UCSD-AML1 (cell line): ENCODE data around the gene HPCAL1.
"Not testable (repeated sequence)": the region's sequence is repeated elsewhere in the genome, so short reads cannot be mapped to it uniquely, and the experiment has no call there.

ENCODE experiments used
- DNase-seq: peaks from one replicate; lab custom pipeline; 2025; ENCODE audit not compliant: unreplicated experiment; lab: John Stamatoyannopoulos, UW

HPCAL1 gene

DNA sequence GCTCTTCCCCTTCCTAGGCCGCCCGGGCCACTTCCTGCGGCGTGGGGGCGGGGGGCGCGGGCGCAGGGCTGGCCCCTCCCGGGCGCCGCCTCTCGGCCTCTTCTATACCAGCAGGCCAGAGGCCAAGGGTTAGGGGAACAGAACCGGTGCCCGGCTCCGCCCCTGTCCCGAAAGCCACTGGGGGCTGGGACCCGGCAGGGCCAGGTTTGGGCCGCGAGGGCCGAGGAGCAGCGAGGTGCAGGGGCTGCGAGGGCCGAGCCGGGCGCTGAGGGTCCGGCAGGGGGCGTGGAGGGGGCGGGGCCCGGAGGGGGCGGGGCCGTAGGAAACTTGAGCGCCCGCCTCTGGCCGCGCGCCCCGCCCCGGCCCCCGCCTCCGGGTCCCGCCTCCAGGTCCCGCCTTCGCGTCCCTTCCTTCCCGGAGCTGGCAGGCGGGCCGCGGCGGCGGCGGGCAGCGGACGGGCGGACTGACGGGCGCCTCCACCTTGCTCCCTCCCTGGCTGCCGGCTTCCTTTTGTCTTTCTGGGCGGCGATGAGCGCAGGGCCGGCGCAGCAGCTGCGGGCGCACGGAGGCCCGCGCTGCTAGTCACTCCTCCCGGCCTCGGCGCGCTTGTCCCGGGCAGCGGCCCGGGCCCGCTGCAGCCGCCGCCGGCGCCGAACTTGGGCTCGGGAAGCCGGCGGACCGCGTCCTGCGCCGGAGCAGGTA lies at the start of gene HPCAL1:
Gene HPCAL1, plus strand, starts transcription at position 426 of the 702 bp plus-strand sequence. CDS start 116,854 bp downstream, outside the sequence.
- DNase-seq, result peak; percentile 97

DNA sequence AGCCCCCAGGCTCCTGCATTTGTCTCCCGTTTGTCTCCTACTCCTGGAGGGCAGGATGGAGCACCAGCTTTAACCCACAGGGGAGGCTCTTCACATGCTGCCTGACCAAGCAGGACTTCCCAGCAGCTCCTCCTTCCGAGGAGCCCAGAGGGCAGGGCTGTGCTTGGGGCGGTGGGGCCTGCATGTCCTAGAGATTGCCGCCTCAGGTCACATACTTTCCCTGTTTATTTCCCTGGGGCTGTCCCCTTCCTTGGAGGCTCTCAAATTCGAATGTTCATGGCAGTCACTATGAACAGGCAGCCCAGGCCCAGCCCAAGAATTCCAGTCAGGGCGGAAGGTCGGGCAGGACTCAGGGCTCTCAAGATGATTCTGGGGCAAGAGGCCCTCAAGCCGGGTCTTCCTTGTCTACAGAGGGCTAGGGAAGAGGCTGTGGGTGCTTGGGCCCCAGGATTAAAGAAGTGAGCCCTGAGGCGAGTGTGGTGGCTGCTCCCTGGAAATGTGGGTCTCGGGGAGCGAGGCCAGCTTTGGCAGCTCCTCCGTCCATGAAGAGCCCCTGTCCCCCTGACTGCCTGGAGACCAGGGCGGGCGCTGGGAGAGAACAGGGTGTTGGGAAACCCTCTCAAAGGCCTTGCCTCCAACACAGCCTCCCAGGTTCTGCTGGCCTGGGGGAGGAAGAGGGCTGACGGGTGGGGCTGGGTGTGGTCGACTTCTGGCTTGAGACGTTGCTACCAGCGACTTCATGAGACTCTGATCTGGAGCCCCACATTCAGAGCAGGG lies 48.9 kb upstream of the HPCAL1 start:
- DNase-seq, result no peak

DNA sequence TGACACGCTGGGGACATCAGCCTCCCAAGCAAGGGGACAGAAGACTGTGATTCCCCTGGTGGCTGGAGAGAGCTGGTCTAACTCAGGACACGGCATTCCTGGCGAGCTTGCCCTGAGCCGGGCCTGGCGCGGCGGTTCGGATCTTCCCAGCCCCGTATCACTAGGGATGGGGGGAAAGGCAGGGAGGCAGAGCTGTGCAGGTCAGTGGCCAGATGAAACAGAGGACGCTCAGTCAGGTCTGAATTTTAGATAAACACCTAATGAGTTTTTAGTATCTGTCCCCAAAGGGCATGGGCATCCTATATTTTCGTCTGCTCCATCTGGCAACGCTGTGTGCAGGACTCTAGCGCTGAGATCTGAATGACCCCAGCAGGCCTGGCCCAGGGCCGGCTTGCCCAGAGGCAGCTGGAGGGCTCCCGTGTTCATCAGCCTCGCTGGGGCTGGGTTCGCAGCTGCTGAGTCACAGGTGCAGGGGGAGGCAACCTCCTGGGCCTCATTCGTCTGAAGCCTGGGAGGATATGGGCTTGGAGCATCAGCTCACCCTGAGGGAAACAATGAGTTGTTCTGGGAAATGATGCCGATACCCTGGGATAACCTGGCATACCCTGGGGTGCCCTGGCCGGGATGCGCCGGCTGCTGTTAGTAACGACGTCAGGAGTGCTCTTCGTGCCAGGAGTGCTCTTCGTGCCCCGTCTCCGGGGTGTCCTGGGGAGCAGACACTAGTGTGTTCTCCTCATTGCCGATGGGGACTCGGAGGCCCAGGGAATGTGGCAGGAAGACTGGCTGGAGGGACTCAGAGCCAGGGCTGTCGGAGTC lies 48.1 kb upstream of the HPCAL1 start:
- no peak for DNase-seq

DNA sequence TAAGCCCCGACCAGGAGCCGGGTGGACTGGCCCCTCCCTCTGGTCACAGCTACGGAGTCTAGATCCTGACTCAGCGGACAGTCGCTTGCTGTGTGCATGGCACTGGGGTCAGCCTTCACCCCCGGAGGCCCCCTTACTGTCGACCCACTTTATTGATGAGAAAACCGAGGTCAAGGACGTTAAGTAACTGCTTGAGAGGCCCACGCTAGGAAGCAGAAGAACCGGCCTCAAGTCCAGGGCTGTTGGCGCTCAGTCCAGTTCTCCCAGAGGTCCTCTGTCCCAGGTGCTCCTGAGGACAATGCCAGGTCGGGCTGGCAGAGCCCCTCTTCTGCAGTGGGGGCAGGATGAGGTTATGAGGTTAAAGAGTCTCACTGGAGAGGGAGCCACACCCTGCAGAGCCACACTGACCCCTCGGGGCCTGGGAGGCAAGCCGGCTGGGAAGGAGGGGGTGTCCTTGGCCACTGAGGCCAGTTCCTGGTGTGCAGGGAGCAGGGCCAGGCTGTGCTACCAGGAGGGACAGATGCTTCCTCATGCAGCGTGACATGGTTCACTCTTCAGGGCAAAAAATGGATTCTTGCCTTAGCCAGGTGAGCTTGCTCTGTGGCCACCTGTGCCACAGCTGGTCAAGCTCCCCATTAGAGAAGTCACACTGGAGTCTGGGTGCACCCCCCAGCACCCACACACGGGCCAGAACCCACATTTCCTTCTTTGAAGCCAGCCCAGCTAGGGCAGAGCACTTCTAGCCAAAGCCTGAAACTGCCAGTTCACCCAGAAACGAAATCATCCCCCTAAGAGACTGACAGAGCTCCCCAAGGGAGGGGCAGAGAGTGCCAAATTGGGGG lies 47.3 kb upstream of the HPCAL1 start:
- no peak for DNase-seq

DNA sequence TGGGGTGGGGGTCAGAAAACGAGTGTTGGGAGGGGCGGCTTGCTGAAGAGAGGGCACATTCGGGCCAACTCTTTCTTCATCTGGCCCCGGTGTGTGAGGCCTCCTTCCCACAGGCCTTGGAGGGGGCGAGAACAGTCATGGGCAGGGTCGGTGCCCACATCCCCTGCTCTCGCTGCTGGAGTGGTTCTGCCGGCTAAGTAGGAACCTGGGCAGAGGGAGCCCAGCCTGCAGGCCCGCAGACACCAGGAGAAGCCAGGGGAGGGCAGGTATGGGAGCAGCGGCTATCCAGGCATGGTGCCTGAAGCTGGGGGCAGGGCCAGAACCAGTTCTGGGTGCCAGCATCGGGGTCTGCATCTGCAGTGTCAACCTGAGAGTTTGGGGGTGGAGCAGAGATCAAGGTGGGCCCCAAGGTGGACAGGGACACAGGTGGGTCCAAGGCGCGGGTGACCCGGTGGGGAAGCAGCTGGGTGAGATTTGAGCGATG lies 46.6 kb upstream of the HPCAL1 start:
- DNase-seq, result no peak

DNA sequence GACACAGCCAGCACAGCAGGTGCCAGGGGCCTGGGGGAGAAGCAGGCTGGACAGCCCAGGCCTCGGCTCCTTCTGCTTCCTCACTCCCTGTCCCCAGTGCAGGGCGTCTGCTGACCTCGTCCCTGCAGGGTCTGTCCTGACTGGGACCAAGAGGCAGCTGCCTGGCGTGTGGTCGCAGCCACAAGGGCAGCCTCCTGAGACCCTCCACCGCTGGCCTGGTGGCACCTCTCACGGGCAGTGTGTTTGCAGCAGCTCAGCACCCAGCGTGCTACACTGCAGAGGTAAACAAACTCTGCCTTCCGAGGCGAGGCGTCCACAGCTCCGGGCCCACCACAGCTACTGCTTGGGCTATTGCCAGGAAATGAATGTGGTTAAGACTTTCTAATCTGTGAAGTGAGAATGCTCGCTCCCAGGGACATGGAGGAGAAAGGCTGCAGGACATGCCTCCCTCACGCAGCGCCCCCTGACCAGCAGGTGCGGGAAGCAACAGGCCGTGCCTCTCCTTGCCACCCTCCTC lies 46.1 kb upstream of the HPCAL1 start:
- DNase-seq, result no peak

DNA sequence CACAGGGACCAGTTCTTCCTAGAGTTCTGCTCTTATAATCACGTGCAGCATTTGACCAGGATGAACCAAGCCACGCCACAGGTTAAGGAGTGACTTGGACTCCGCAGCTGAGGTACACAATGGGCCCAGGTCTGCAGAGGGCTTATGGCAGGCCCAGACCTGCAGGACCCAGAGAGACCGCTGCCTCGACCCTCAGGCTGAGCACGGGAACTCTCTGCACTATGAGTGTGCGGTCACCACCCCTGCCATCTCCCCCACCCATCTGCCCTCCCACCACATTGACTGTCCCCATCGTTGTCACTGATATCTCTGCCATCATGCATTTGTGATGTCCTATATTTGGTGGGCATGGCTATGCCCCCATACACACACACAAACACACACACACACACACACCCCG lies 45.7 kb upstream of the HPCAL1 start:
- no peak for DNase-seq

DNA sequence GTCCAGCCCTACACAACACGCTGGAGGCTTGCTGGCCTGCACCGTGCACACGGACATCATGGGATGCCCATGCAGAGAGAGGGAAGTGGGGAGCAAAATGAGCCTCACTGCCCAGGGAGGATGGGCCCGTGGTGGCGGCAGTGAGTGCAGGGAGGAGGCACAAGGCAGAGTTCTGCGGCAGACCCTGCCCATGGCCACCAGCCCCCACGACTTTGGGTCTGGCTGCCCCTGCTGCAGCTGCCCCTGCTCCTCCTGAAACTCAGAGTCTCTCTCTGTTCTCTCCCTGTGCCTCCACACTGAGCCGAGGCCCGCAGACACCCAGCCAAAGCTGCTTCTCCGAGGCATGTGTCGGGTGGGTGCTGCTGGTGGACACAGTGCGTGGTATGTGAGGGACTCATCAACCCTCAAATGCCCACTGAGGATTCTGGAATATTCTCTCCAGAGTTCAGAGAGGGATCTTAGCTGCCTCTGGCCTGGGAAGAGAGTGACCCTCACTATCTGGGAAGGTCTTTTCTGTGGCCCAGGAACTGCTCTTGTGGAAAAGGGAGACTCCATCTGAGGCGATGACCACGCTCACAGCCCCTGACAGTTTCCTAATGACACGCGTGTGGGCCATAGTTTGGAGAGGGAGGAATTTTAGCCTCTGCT lies 45.1 kb upstream of the HPCAL1 start:
- DNase-seq, result no peak

DNA sequence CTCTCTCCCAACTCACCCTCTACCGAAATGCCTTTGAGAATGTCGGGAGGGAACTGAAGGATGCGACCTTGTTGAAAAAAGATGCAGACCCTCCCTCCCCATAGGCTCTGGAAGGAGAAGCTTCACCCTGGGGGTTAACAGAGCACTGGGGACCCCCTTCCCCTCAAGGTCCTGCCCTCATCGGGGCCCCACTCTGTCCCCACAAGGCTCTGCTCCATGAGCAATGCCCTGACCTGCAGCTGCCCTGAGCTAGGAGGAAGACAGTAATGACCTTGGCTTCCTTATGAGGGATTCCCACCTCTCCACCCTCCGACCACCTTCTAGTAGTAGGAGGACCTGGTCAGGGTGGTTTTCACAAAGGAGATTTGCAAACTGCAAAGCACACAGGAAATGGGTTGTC lies 44.4 kb upstream of the HPCAL1 start:
- DNase-seq, result no peak

DNA sequence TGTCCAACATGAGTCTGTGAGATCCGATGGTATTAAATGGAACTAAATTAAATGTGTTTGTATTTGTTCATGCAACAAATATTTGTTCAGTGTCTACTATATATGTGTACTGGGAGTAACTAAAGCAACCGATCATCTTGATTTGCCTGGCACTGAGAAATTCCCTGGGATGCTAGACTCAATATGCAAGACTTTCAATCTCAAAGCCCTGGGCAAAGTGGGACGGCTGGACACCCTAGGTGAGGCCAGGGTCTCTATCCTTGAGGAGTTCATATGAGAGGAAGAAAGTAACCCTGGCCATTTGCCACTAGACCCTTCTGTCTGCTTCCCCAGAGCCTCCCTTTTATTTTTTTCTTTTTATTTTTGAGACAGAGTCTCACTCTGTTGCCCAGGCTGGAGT lies 44.0 kb upstream of the HPCAL1 start:
- no peak for DNase-seq

DNA sequence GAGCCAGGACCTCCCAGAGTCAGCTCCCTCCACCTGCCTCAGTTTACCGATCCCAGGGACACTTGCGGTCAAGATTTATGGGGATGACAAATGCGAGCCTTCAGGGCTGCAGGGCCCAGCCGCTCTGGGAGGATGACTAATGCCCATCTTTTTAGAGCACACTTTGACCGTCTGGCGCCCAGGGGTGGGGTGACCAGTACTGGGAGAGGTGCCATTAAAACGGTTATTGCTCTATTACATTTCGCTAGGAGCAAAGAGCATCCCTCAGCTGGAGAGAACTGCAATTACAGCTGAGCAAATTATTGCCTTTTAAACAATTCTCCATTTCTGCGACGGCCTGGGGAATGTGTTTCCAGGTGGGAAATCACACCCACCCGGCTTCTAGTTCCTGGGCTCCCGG lies 42.6 kb upstream of the HPCAL1 start:
- DNase-seq, result no peak

DNA sequence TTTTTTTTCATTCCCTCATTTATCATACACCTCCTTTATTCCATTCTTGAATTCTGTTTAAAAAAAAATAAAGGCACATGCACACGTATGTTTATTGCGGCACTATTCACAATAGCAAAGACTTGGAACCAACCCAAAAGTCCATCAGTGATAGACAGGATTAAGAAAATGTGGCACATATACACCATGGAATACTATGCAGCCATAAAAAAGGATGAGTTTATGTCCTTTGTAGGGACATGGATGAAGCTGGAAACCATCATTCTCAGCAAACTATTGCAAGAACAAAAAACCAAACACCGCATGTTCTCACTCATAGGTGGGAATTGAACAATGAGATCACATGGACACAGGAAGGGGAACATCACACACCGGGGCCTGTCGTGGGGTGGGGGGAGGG lies 39.2 kb upstream of the HPCAL1 start:
- not testable (repeated sequence) for DNase-seq

DNA sequence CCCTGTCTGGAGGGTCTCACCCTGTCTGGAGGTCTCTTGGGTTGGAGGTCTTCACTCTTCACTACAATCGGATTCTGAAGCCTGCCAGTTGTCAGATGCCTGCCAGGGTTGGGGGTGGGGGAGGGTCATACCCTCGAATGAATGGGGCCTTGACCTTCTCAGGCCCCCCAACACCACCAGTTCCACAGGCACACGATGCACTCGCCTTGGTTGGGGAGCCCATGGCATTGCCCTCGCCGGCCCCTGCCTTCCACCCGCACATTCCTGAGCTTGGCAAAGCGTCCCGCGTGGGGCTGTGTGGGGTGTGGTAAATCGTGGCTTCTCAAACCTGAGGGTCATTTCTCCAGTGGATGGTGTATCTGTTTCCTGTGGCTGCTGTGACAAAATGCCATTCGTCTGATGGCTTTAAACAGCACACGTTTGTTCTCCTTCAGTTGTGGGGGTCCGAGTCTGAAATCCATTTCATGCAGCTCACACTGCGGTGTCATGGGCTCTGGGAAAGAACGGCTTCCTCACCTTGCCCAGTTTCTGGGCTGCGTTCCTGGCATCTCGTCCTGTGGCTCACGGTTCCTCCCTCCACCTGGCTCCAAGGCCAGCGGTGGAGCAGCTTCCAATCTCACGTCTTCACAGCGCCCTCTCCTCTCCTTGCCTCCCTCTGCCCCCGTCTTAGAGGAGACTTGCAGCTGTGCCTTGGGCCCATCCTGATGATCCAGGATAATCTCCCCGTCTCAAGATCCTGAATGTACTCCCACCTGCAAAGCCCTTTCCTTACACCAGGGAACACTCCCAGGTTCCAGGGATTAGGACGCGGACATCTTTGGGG lies 38.0 kb upstream of the HPCAL1 start:
- no peak for DNase-seq

DNA sequence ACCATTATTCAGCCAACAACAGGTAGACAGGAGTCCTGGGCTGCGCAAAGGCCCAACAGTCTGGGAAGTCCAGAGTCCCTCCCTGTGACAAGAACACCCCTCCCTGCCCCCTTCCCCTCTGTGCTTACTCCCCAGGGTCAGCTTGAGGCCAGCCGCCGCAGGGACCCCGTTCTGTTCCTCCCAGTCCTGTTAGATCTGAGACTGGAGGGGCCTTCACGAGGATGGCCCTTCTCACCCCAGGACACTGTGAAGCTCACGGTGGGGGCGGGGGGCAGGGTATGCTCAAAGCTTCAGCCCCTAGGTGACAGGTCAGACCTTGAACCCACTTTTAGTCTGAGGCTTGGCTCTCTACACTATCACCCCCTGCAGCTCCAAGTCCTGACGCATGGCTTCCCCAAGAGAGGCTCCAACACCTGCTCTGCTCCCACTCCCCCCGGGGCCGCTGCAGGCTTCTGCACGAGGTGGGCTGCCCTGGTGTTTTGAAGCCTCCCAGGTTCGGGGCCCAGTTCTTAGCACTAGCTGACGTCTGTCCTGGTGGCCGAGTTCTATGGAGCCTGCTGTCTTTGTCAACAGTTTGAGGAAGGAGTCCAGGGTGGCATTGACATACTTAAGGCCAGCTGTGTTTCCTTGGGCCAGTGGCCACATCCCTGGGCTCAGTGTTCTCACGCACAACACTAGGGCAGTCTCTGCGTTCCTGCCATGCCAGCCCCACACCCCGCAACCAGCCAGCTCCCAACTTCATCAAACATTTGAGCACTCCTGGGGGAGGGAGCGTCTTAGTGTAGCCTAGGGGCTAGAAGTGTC lies 37.2 kb upstream of the HPCAL1 start:
- DNase-seq, result no peak

DNA sequence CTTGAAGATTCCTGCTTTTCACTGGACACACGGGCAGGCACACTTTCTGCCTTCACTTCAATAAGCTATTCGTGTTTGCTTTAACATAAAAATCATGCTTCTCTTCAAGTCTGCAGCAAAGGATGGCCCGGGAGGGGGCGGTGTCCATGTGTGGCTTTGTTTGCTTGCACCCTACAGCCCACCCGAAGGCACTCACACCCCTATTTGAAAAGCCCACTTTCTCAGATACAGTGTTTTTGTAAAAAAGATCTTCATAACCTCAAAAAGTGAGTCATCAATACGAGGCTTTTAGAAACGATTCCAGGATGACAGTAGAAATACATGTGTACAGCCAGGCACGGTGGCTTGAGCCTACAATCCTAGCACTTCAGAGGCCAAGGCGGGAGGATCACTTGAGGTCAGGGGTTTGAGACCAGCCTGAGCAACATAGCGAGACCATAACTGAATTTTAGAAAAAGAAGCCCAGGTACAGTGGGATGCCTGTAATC lies 36.5 kb upstream of the HPCAL1 start:
- no peak for DNase-seq

DNA sequence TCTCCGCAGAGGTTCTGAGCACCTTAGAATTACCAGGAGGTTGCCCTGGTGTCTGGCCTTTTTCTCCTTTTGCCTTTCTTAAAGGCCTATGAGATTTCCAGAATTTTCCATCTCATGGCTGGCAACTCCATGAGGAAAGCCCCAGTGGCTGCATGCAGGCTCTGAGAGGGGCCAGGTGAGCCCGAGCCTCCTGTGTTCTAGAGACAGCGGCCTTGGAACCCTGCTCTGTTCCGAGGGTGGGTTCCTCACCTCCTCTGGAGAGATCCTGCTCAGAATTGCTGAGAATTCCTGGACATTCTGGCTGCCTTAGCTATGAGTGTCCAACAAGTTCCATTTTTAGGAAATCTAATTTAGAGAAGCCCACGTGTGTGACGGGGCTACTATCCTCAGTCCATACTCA lies 35.7 kb upstream of the HPCAL1 start:
- no peak for DNase-seq

DNA sequence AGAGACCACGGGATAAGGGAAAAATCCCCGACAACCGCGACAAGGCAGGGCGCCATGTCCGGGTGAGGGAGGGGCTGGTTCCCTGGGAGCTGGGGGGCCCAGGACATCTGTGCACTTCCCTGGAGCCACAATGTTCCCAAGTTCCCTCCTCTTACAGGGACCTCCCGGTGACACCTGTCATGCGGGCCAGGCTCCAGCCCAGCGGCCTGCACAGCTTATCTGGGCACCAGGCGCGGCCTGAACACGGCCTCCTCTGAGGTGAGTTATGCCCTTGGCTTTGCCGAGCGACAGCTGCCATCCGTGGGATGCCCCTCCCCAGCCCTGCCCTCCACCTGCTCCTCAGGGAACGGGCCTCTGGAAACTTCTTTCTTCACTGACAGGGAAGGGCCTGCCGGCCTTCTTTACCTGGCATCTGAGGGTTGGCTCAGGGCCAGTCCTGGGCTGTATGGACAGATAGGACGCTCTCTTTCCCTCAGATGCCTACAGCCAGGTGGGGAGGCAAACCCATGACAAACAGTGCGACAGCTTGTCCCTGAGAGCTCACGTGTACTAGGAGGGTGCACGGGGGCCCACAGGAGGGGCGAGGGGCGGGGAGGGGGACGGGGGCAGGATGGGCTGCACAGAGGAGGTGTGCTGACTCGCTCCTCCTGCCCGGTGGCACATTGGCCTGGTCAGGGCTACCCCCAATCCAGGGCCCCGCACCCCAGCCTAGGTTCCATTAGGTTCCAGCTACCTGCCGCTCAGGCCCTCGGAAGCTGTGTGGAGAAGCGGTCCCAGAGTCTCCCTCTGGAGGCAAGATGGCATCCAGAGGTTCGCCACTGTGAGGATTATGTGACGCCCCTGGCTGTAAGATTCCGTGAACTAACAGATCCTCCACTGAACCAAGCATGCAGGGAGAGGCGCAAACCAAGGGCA lies 34.9 kb upstream of the HPCAL1 start:
- DNase-seq, result no peak
